GM21529 (cell line): ENCODE data around the gene MCTP2.

Experiments
- ATAC-seq: cut with Tn5 transposase; IDR thresholded peaks from one replicate; pipeline ENCODE4 v1.9.1; 2021; ENCODE audit not compliant: unreplicated experiment

The MCTP2 gene

GRCh38 chr15:94336817-94337467 is 105.6 kb downstream of the MCTP2 start:
- ATAC-seq, result no peak

GRCh38 chr15:94338243-94338846 is 107.0 kb downstream of the MCTP2 start:
- ATAC-seq, result no peak

- no peak for ATAC-seq
These were observed 114.9 kb downstream of the MCTP2 start for GRCh38 chr15:94346282-94346681.

GRCh38 chr15:94348084-94348483 is 116.7 kb downstream of the MCTP2 start:
- ATAC-seq, result no peak

GRCh38 chr15:94351031-94351535 is 119.7 kb downstream of the MCTP2 start:
- ATAC-seq, result no peak

- no peak for ATAC-seq
These were observed 121.5 kb downstream of the MCTP2 start for GRCh38 chr15:94352636-94353487.

GRCh38 chr15:94353488-94353820 is 122.1 kb downstream of the MCTP2 start:
- ATAC-seq, result no peak

- no peak for ATAC-seq
These were observed 123.3 kb downstream of the MCTP2 start for GRCh38 chr15:94354655-94355054.

- ATAC-seq, result no peak
These were observed 128.4 kb downstream of the MCTP2 start for GRCh38 chr15:94359716-94360115.

GRCh38 chr15:94360251-94360685 is 128.9 kb downstream of the MCTP2 start:
- ATAC-seq, result no peak

GRCh38 chr15:94362385-94363092 is 131.2 kb downstream of the MCTP2 start:
- no peak for ATAC-seq

GRCh38 chr15:94363382-94363781 is 132.0 kb downstream of the MCTP2 start:
- ATAC-seq, result no peak

GRCh38 chr15:94366781-94367180 is 135.4 kb downstream of the MCTP2 start:
- no peak for ATAC-seq

- ATAC-seq, result no peak
These were observed 136.6 kb downstream of the MCTP2 start for GRCh38 chr15:94367726-94368535.

- ATAC-seq, result no peak
These were observed 139.0 kb downstream of the MCTP2 start for GRCh38 chr15:94370206-94370935.

GRCh38 chr15:94370936-94371285 is 139.6 kb downstream of the MCTP2 start:
- ATAC-seq, result no peak

- no peak for ATAC-seq
These were observed 141.5 kb downstream of the MCTP2 start for GRCh38 chr15:94372821-94373220.

- no peak for ATAC-seq
These were observed 144.6 kb downstream of the MCTP2 start for GRCh38 chr15:94375997-94376396.

- ATAC-seq, result no peak
These were observed 148.6 kb downstream of the MCTP2 start for GRCh38 chr15:94379986-94380385.

GRCh38 chr15:94380798-94381197 is 149.4 kb downstream of the MCTP2 start:
- ATAC-seq, result no peak
